Astrocyte (in vitro differentiated cells and primary cell): ENCODE measurements around the gene NAA20.

Experiments
- EZH2 ChIP-seq: IDR thresholded peaks from 2 replicates; pipeline ENCODE4 v1.6.1; 2012; ENCODE audit warnings: mild to moderate bottlenecking, low read length, inconsistent platforms; ENCODE audit not compliant: insufficient read depth
- TF ChIP-seq, protein P1 (sequence below): IDR thresholded peaks from 2 replicates; pipeline ENCODE4 v1.5.1; 2011; ENCODE audit warnings: low read depth, mild to moderate bottlenecking, inconsistent platforms, low read length, moderate library complexity; ENCODE audit not compliant: insufficient read depth

DNA sequence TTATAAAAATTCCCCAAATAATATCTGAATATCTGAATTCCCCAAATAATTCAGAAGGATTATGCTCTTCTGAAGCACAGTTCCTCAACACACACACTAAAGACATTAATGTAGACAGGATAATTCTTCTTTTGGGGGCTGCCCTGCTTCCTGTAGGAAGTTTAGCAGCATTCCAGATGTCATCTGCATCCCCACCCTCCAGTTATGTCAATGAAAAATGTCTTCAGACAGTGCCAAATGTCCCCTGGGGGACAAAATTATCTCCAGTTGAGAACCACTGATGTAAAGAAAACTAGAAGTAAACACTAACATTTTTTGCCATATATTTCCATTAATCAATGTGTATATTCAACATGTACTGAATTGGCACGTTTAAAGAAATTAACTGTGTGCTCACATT is 25.9 kb upstream of the NAA20 start:
- TF ChIP-seq, protein P1, sequence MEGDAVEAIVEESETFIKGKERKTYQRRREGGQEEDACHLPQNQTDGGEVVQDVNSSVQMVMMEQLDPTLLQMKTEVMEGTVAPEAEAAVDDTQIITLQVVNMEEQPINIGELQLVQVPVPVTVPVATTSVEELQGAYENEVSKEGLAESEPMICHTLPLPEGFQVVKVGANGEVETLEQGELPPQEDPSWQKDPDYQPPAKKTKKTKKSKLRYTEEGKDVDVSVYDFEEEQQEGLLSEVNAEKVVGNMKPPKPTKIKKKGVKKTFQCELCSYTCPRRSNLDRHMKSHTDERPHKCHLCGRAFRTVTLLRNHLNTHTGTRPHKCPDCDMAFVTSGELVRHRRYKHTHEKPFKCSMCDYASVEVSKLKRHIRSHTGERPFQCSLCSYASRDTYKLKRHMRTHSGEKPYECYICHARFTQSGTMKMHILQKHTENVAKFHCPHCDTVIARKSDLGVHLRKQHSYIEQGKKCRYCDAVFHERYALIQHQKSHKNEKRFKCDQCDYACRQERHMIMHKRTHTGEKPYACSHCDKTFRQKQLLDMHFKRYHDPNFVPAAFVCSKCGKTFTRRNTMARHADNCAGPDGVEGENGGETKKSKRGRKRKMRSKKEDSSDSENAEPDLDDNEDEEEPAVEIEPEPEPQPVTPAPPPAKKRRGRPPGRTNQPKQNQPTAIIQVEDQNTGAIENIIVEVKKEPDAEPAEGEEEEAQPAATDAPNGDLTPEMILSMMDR = no peak
- no peak for TF ChIP-seq EZH2
